GM12873 (cell line): ENCODE data around the gene GLG1.

ENCODE experiments used
- CTCF ChIP-seq: IDR thresholded peaks from 2 replicates; pipeline ENCODE4 v1.5.1; 2012; ENCODE audit warnings: low read depth, mild to moderate bottlenecking, moderate library complexity, low read length, control low read depth; ENCODE audit not compliant: insufficient read depth; ENCODE audit errors: missing control alignments

The GLG1 gene

GRCh38 chr16:74499114-74499513, 107.8 kb downstream of the GLG1 start:
- no peak for TF ChIP-seq CTCF

GRCh38 chr16:74497761-74498160, 109.2 kb downstream of the GLG1 start:
- no peak for TF ChIP-seq CTCF

GRCh38 chr16:74496054-74496453, 110.9 kb downstream of the GLG1 start:
- no peak for TF ChIP-seq CTCF

- no peak for TF ChIP-seq CTCF
These were observed 113.9 kb downstream of the GLG1 start for GRCh38 chr16:74492976-74493375.

- TF ChIP-seq CTCF = no peak
These were observed 119.0 kb downstream of the GLG1 start for GRCh38 chr16:74487634-74488495.

- TF ChIP-seq CTCF = no peak
These were observed 121.0 kb downstream of the GLG1 start for GRCh38 chr16:74485916-74486315.

- no peak for TF ChIP-seq CTCF
These were observed 126.5 kb downstream of the GLG1 start for GRCh38 chr16:74480150-74481029.
